Karpas-422 (cell line): ENCODE measurements around the gene VPS50. TPM values are rescaled to one million over a fixed set of nuclear protein-coding genes. Genes with fewer than 3 reads are reported as not detected.
A peak's percentile ranks its signal among the peaks of the same experiment; 100 is the strongest.

Experiments used
- DNase-seq: peaks from one replicate; pipeline ENCODE4 v3.0.0-alpha.2; 2015
- H2AFZ ChIP-seq: fragments of 200-600 bp; sonication (generic); 2 replicates; pipeline ENCODE4 v1.6.1; 2014; ENCODE audit warnings: antibody characterized with exemption, low read length, mixed read lengths
- H3K27ac ChIP-seq: fragments of 200-600 bp; sonication (generic); 2 replicates; pipeline ENCODE4 v1.5.1; 2014; ENCODE audit warnings: mild to moderate bottlenecking, low read length, moderate library complexity
- H3K27me3 ChIP-seq: fragments of 200-600 bp; sonication (generic); 2 replicates; pipeline ENCODE4 v1.6.1; 2014; ENCODE audit warnings: low read length, mixed read lengths
- H3K36me3 ChIP-seq: fragments of 200-600 bp; sonication (generic); 2 replicates; pipeline ENCODE4 v1.6.1; 2014; ENCODE audit warnings: low read length, mixed read lengths; ENCODE audit not compliant: insufficient read depth
- H3K4me1 ChIP-seq: fragments of 200-600 bp; sonication (generic); 2 replicates; pipeline ENCODE4 v1.6.1; 2014; ENCODE audit warnings: mild to moderate bottlenecking, low read length, mixed read lengths
- H3K4me2 ChIP-seq: fragments of 200-600 bp; sonication (generic); 2 replicates; pipeline ENCODE4 v1.6.1; 2014; ENCODE audit warnings: low read length, low read depth, mild to moderate bottlenecking; ENCODE audit not compliant: poor library complexity, severe bottlenecking
- H3K4me3 ChIP-seq: fragments of 200-600 bp; sonication (generic); 2 replicates; pipeline ENCODE4 v1.5.1; 2014; ENCODE audit warnings: mild to moderate bottlenecking, antibody characterized with exemption, low read length, mixed read lengths
- H3K79me2 ChIP-seq: fragments of 200-600 bp; sonication (generic); 2 replicates; pipeline ENCODE4 v1.6.1; 2014; ENCODE audit warnings: mild to moderate bottlenecking, low read length, mixed read lengths
- H3K9ac ChIP-seq: fragments of 200-600 bp; sonication (generic); 2 replicates; pipeline ENCODE4 v1.6.0; 2014; ENCODE audit warnings: low read length
- H3K9me2 ChIP-seq: fragments of 200-600 bp; sonication (generic), shearing (Covaris generic); replicated peaks from 2 replicates; pipeline ENCODE4 v1.6.0; 2014; ENCODE audit warnings: mild to moderate bottlenecking, low read length, moderate library complexity; ENCODE audit not compliant: insufficient read depth
- H3K9me3 ChIP-seq: fragments of 300-700, 200-600 bp; sonication (generic); 2 replicates; pipeline ENCODE4 v1.6.1; 2014; ENCODE audit warnings: low read length, mixed read lengths
- H4K20me1 ChIP-seq: fragments of 200-600 bp; sonication (generic); 2 replicates; pipeline ENCODE4 v1.6.1; 2014; ENCODE audit warnings: mild to moderate bottlenecking, antibody characterized with exemption, low read length, low read depth; ENCODE audit not compliant: insufficient read depth
- total RNA-seq: library from RNA; depleted of rRNA; stranded (reverse); fragments of >200 nt; shearing (Covaris generic); gene quantifications from 2 replicates; pipeline ENCODE4 v1.2.3, GENCODE V29; 2014; ENCODE audit warnings: low replicate concordance

Gene VPS50
- total RNA-seq, 1 experiment from 2014 or later: 21.1 TPM

- no peaks in the 10 kb centered on the region for H3K36me3 ChIP-seq
- no peak overlapping the region for H2AFZ ChIP-seq
- no peaks in the 10 kb centered on the region for H3K27me3 ChIP-seq
- H4K20me1 ChIP-seq: no peaks in the 10 kb centered on the region
- H3K27ac ChIP-seq: no peak overlapping the region
- H3K9me2 ChIP-seq: no peaks in the 10 kb centered on the region
- H3K9ac ChIP-seq: no peak overlapping the region
- no peak for DNase-seq
- H3K4me3 ChIP-seq: no peak overlapping the region
- H3K4me2 ChIP-seq: no peak overlapping the region
- no peaks in the 10 kb centered on the region for H3K4me1 ChIP-seq
- H3K79me2 ChIP-seq: no peaks in the 10 kb centered on the region
- no peaks in the 10 kb centered on the region for H3K9me3 ChIP-seq
These were observed 29.4 kb upstream of the VPS50 start for GRCh38 chr7:93202594-93203250.

- Histone ChIP-seq H3K9me2 (no peaks in the 10 kb centered on the region), H3K4me3 (no peak overlapping the region), H3K9ac (no peak overlapping the region), H3K9me3 (no peaks in the 10 kb centered on the region), H3K36me3 (no peaks in the 10 kb centered on the region), H3K27me3 (no peaks in the 10 kb centered on the region), H3K4me2 (no peak overlapping the region), H3K27ac (no peak overlapping the region), H3K79me2 (no peaks in the 10 kb centered on the region), H2AFZ (no peak overlapping the region), H4K20me1 (no peaks in the 10 kb centered on the region), H3K4me1 (no peaks in the 10 kb centered on the region)
- no peak for DNase-seq
These were observed 28.7 kb upstream of the VPS50 start for GRCh38 chr7:93203496-93203895.

- no peaks in the 10 kb centered on the region for H3K9me2 ChIP-seq
- no peak overlapping the region for H3K4me2 ChIP-seq
- no peaks in the 10 kb centered on the region for H3K9me3 ChIP-seq
- no peaks in the 10 kb centered on the region for H3K4me1 ChIP-seq
- no peak overlapping the region for H3K9ac ChIP-seq
- H3K36me3 ChIP-seq: no peaks in the 10 kb centered on the region
- no peak overlapping the region for H2AFZ ChIP-seq
- no peak overlapping the region for H3K27ac ChIP-seq
- no peaks in the 10 kb centered on the region for H4K20me1 ChIP-seq
- H3K79me2 ChIP-seq: no peaks in the 10 kb centered on the region
- no peaks in the 10 kb centered on the region for H3K27me3 ChIP-seq
- no peak for DNase-seq
- H3K4me3 ChIP-seq: no peak overlapping the region
These were observed 27.1 kb upstream of the VPS50 start for GRCh38 chr7:93205046-93205445.

DNA sequence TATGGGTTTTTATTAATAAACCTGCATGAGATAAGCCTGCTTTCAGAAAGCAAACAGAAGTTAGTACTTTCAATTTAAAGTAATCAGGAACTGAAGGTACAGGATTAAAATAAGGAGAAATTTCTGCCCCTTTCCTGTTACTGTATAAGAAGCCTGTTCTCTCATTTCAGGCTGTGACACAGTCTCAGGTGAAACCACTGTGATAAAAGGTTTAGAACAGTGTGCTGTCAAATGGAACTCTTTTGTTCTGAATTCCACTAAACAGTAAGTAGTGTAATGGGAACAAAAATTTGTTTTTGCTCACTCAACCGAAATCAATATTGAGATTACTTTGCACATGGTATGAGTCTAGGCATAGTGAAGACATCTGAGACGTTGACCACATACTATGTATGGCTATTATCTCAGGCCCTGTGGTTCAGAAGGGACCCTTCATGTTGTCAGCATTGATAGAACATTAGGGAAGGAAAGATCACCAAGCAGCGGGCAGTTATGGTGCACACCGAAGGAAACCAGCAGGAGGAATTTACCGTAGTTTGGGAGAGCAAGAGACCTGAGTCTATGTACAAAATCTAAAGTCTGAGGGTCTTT lies 20.8 kb upstream of the VPS50 start:
- Histone ChIP-seq H3K79me2 (no peaks in the 10 kb centered on the region), H2AFZ (no peak overlapping the region), H3K9me2 (no peaks in the 10 kb centered on the region), H3K27me3 (no peaks in the 10 kb centered on the region), H3K4me3 (no peak overlapping the region), H4K20me1 (no peaks in the 10 kb centered on the region), H3K9ac (no peak overlapping the region), H3K36me3 (no peaks in the 10 kb centered on the region), H3K9me3 (no peaks in the 10 kb centered on the region), H3K4me2 (no peak overlapping the region), H3K27ac (no peak overlapping the region), H3K4me1 (no peaks in the 10 kb centered on the region)
- DNase-seq: no peak

DNA sequence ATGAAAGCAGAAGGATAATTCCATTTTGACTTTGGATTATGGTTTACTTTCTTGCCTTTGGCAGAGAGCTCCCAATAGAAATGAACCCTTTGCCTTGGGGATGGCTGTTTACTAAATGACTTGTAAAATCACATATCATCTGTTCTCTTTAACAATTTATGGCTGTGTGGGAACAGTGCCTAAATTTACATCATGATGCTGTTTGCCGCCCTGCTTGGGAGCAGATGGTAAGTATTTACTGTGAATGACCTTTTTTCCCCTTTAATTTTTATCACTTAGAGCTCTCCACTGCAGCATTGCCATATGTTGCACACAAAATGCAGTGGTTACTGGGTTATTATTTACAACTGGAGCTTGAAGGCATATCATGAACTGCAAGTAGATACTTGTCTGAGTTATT lies 19.3 kb upstream of the VPS50 start:
- Histone ChIP-seq H3K79me2 (no peaks in the 10 kb centered on the region), H3K9ac (no peak overlapping the region), H3K27ac (no peak overlapping the region), H3K4me3 (no peak overlapping the region), H3K36me3 (no peaks in the 10 kb centered on the region), H3K4me2 (no peak overlapping the region), H3K9me2 (no peaks in the 10 kb centered on the region), H3K9me3 (no peaks in the 10 kb centered on the region), H4K20me1 (no peaks in the 10 kb centered on the region), H2AFZ (no peak overlapping the region), H3K27me3 (no peaks in the 10 kb centered on the region), H3K4me1 (no peaks in the 10 kb centered on the region)
- DNase-seq: no peak

GRCh38 chr7:93218997-93219827 lies 13.0 kb upstream of the VPS50 start:
- Histone ChIP-seq H3K4me2 (no peak overlapping the region), H3K79me2 (no peaks in the 10 kb centered on the region), H3K9ac (no peak overlapping the region), H3K9me2 (no peaks in the 10 kb centered on the region), H3K9me3 (no peaks in the 10 kb centered on the region), H3K27ac (no peak overlapping the region), H3K4me3 (no peak overlapping the region), H3K36me3 (no peaks in the 10 kb centered on the region), H4K20me1 (no peaks in the 10 kb centered on the region), H2AFZ (no peak overlapping the region), H3K27me3 (no peaks in the 10 kb centered on the region), H3K4me1 (no peaks in the 10 kb centered on the region)
- DNase-seq: no peak

DNA sequence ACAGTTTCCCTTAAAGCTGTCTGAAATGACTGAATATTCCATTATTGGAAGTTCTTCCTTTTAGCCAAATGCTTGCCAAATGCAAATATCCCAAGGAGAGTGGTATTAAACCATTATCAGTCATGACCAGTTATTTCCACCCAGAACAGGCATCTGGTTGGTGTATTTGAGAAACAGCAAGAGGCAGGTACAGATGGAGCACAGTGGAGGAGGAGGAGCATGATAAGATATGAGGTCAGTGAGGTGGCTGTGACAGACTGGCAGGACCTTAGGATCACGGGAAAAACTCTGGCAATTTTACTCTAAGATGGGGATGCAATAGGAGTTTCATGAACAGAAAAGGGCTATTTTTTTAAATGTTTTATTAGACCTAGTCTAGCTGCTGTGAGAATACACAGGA lies 12.3 kb upstream of the VPS50 start:
- Histone ChIP-seq H3K9me2 (no peaks in the 10 kb centered on the region), H3K9me3 (no peaks in the 10 kb centered on the region), H3K4me3 (no peak overlapping the region), H3K27me3 (no peaks in the 10 kb centered on the region), H4K20me1 (no peaks in the 10 kb centered on the region), H3K9ac (no peak overlapping the region), H3K4me1 (no peaks in the 10 kb centered on the region), H2AFZ (no peak overlapping the region), H3K79me2 (no peaks in the 10 kb centered on the region), H3K36me3 (no peaks in the 10 kb centered on the region), H3K4me2 (no peak overlapping the region), H3K27ac (no peak overlapping the region)
- DNase-seq: no peak

- Histone ChIP-seq H3K27ac (no peak within 1 kb of the TSS), H4K20me1 (no peaks in the 10 kb centered on the region), H3K4me1 (peaks cover 20% of the 10 kb centered on the region), H3K4me2 (peak within 1 kb of the TSS; percentile 41), H3K9me3 (no peaks in the 10 kb centered on the region), H3K4me3 (no peak within 1 kb of the TSS), H3K9me2 (no peaks in the 10 kb centered on the region), H2AFZ (no peak within 1 kb of the TSS), H3K36me3 (no peaks in the 10 kb centered on the region), H3K27me3 (no peaks in the 10 kb centered on the region), H3K9ac (no peak within 1 kb of the TSS), H3K79me2 (no peaks in the 10 kb centered on the region)
- DNase-seq: no peak
These were observed 5.9 kb upstream of the VPS50 start, which contains the start of gene HEPACAM2 for GRCh38 chr7:93226310-93226709. HEPACAM2 (minus strand) TSS chr7:93226469.
